GM06990 (cell line): ENCODE data around the gene IGF1R.

Source experiments
- DNase-seq: peaks from one replicate; pipeline ENCODE4 v3.0.0-alpha.2; 2011; ENCODE audit not compliant: insufficient read length; ENCODE audit errors: extremely low read depth
- H3K27me3 ChIP-seq: replicated peaks from 2 replicates; pipeline ENCODE4 v1.6.0; 2011; ENCODE audit warnings: low read length; ENCODE audit not compliant: control insufficient read depth, insufficient read depth
- H3K36me3 ChIP-seq: 2 replicates; pipeline ENCODE4 v1.5.1; 2011; ENCODE audit warnings: low read length; ENCODE audit not compliant: control insufficient read depth, insufficient read depth
- H3K4me3 ChIP-seq: replicated peaks from 2 replicates; pipeline ENCODE4 v1.5.1; 2011; ENCODE audit warnings: low read depth, mild to moderate bottlenecking, control low read depth, low read length
- CTCF ChIP-seq: IDR thresholded peaks from 2 replicates; pipeline ENCODE4 v1.5.1; 2011; ENCODE audit warnings: low read length, control low read depth, mild to moderate bottlenecking, inconsistent platforms; ENCODE audit not compliant: insufficient read depth, poor library complexity, severe bottlenecking

IGF1R gene

GRCh38 chr15:98948941-98949340 is 300.6 kb downstream of the IGF1R start:
- H3K4me3 ChIP-seq: no peak overlapping the region
- H3K27me3 ChIP-seq: no peaks in the 10 kb centered on the region
- H3K36me3 ChIP-seq: no peaks in the 10 kb centered on the region
- TF ChIP-seq CTCF: no peak
- no peak for DNase-seq

GRCh38 chr15:98949624-98950023 is 301.3 kb downstream of the IGF1R start:
- TF ChIP-seq CTCF: no peak
- H3K36me3 ChIP-seq: no peaks in the 10 kb centered on the region
- DNase-seq: no peak
- H3K27me3 ChIP-seq: no peaks in the 10 kb centered on the region
- no peak overlapping the region for H3K4me3 ChIP-seq

- TF ChIP-seq CTCF: no peak
- Histone ChIP-seq H3K36me3 (no peaks in the 10 kb centered on the region), H3K4me3 (no peak overlapping the region), H3K27me3 (no peaks in the 10 kb centered on the region)
- DNase-seq: no peak
Measured at GRCh38 chr15:98950248-98950647, 301.9 kb downstream of the IGF1R start.

GRCh38 chr15:98951004-98951403 is 302.7 kb downstream of the IGF1R start:
- Histone ChIP-seq H3K36me3 (no peaks in the 10 kb centered on the region), H3K4me3 (no peak overlapping the region), H3K27me3 (no peaks in the 10 kb centered on the region)
- no peak for DNase-seq
- no peak for TF ChIP-seq CTCF

GRCh38 chr15:98951493-98952320 is 303.4 kb downstream of the IGF1R start:
- DNase-seq: no peak
- H3K4me3 ChIP-seq: no peak overlapping the region
- no peaks in the 10 kb centered on the region for H3K27me3 ChIP-seq
- H3K36me3 ChIP-seq: no peaks in the 10 kb centered on the region
- TF ChIP-seq CTCF: no peak
